H9 (cell line): ENCODE results near the gene CCK. TPM values are rescaled to one million over a fixed set of nuclear protein-coding genes. Genes with fewer than 3 reads are reported as not detected.

Experiments used
- DNase-seq: peaks from one replicate; pipeline ENCODE4 v3.0.0-alpha.2; 2017
- H2AFZ ChIP-seq: one replicate; pipeline ENCODE4 v1.6.1; 2013; ENCODE audit warnings: mild to moderate bottlenecking, low read length, control low read depth, moderate library complexity
- H2AK5ac ChIP-seq: 2 replicates; pipeline ENCODE4 v1.6.1; 2013; ENCODE audit warnings: low read length, control low read depth, mixed read lengths; ENCODE audit not compliant: insufficient read length
- H2BK120ac ChIP-seq: one replicate; pipeline ENCODE4 v1.6.1; 2013; ENCODE audit warnings: low read depth, mild to moderate bottlenecking, low read length, control low read depth, inconsistent platforms; ENCODE audit not compliant: poor library complexity, severe bottlenecking
- H2BK12ac ChIP-seq: 2 replicates; pipeline ENCODE4 v1.6.1; 2013; ENCODE audit warnings: low read length, control low read depth, mixed read lengths, low read depth; ENCODE audit not compliant: insufficient read length
- H2BK15ac ChIP-seq: 2 replicates; pipeline ENCODE4 v1.6.1; 2013; ENCODE audit warnings: low read depth, low read length, control low read depth
- H2BK20ac ChIP-seq: one replicate; pipeline ENCODE4 v1.6.1; 2013; ENCODE audit warnings: low read depth, mild to moderate bottlenecking, low read length, control low read depth, inconsistent platforms; ENCODE audit not compliant: poor library complexity, severe bottlenecking
- H2BK5ac ChIP-seq: 2 replicates; pipeline ENCODE4 v1.6.1; 2013; ENCODE audit warnings: low read length, control low read depth, mixed read lengths; ENCODE audit not compliant: insufficient read length
- H3K14ac ChIP-seq: 2 replicates; pipeline ENCODE4 v1.6.1; 2013; ENCODE audit warnings: low read length, control low read depth; ENCODE audit not compliant: insufficient read depth
- H3K18ac ChIP-seq: 2 replicates; pipeline ENCODE4 v1.6.1; 2013; ENCODE audit warnings: low read depth, mild to moderate bottlenecking, mixed read lengths, low read length, control low read depth; ENCODE audit not compliant: insufficient read length
- H3K23ac ChIP-seq: 2 replicates; pipeline ENCODE4 v1.6.1; 2013; ENCODE audit warnings: low read length, control low read depth, mixed read lengths, low read depth; ENCODE audit not compliant: insufficient read length
- H3K23me2 ChIP-seq: 2 replicates; pipeline ENCODE4 v1.6.1; 2013; ENCODE audit warnings: low read depth, mild to moderate bottlenecking, mixed read lengths, low read length, control low read depth; ENCODE audit not compliant: insufficient read length, poor library complexity, severe bottlenecking
- H3K27ac ChIP-seq: 2 replicates; pipeline ENCODE4 v1.5.1; 2013; ENCODE audit warnings: low read length, control low read depth, mixed read lengths, low read depth; ENCODE audit not compliant: insufficient read length
- H3K27me3 ChIP-seq: 2 replicates; pipeline ENCODE4 v1.6.1; 2013; ENCODE audit warnings: low read length, control low read depth, inconsistent platforms; ENCODE audit not compliant: insufficient read depth
- H3K4ac ChIP-seq: 2 replicates; pipeline ENCODE4 v1.6.1; 2013; ENCODE audit warnings: low read depth, mild to moderate bottlenecking, control low read depth, inconsistent platforms, low read length, moderate library complexity
- H3K4me1 ChIP-seq: 2 replicates; pipeline ENCODE4 v1.6.1; 2013; ENCODE audit warnings: low read length, control low read depth, inconsistent platforms; ENCODE audit not compliant: insufficient read depth
- H3K4me2 ChIP-seq: 2 replicates; pipeline ENCODE4 v1.6.1; 2013; ENCODE audit warnings: low read length, control low read depth, mixed read lengths; ENCODE audit not compliant: insufficient read length, insufficient read depth
- H3K56ac ChIP-seq: 2 replicates; pipeline ENCODE4 v1.6.1; 2013; ENCODE audit warnings: low read depth, mild to moderate bottlenecking, mixed read lengths, low read length, control low read depth; ENCODE audit not compliant: insufficient read length
- H3K79me1 ChIP-seq: 2 replicates; pipeline ENCODE4 v1.6.1; 2013; ENCODE audit warnings: low read depth, mild to moderate bottlenecking, moderate library complexity, low read length, control low read depth, inconsistent platforms; ENCODE audit not compliant: insufficient read depth, poor library complexity, severe bottlenecking
- H3K79me2 ChIP-seq: 2 replicates; pipeline ENCODE4 v1.6.1; 2013; ENCODE audit warnings: low read length, control low read depth, inconsistent platforms; ENCODE audit not compliant: insufficient read depth
- H3K9ac ChIP-seq: 2 replicates; pipeline ENCODE4 v1.6.1; 2013; ENCODE audit warnings: low read length, control low read depth, mixed read lengths; ENCODE audit not compliant: insufficient read length; ENCODE audit errors: extremely low read depth
- H3K9me3 ChIP-seq: one replicate; pipeline ENCODE4 v1.6.1; 2013; ENCODE audit warnings: low read depth, low read length, inconsistent platforms; ENCODE audit not compliant: control insufficient read depth
- H3T11ph ChIP-seq: one replicate; pipeline ENCODE4 v1.6.1; 2013; ENCODE audit warnings: mild to moderate bottlenecking, low read length, control low read depth, inconsistent platforms
- H4K20me1 ChIP-seq: one replicate; pipeline ENCODE4 v1.6.1; 2013; ENCODE audit not compliant: control insufficient read depth, insufficient read length, insufficient read depth
- H4K5ac ChIP-seq: 2 replicates; pipeline ENCODE4 v1.6.1; 2013; ENCODE audit warnings: low read depth, mild to moderate bottlenecking, mixed read lengths, low read length, control low read depth; ENCODE audit not compliant: insufficient read length
- H4K8ac ChIP-seq: replicated peaks from 2 replicates; pipeline ENCODE4 v1.6.1; 2013; ENCODE audit warnings: low read length, control low read depth, mixed read lengths, low read depth; ENCODE audit not compliant: insufficient read length
- H4K91ac ChIP-seq: 2 replicates; pipeline ENCODE4 v1.6.1; 2013; ENCODE audit warnings: low read depth, mild to moderate bottlenecking, moderate library complexity, mixed read lengths, low read length, control low read depth; ENCODE audit not compliant: insufficient read length
- H3K27ac Mint-ChIP-seq, 3 experiments: 2 replicates in 2 of 3; 3 replicates in 1 of 3; pipeline ENCODE4 v1.8.0; 2020 to 2021; ENCODE audit warnings: mixed read lengths in 3 of 3, mild to moderate bottlenecking in 1 of 3, moderate library complexity in 1 of 3
- H3K27me3 Mint-ChIP-seq: 2 replicates; pipeline ENCODE4 v1.8.0; 2021; ENCODE audit warnings: low read depth, mild to moderate bottlenecking, moderate library complexity, mixed read lengths
- H3K36me3 Mint-ChIP-seq, 3 experiments: 2 replicates in 2 of 3; 3 replicates in 1 of 3; pipeline ENCODE4 v1.8.0; 2020 to 2021; ENCODE audit warnings: low read depth in 3 of 3, mixed read lengths in 3 of 3; ENCODE audit not compliant: insufficient read depth in 1 of 3
- H3K4me1 Mint-ChIP-seq, 2 experiments: 2 replicates each; pipeline ENCODE4 v1.8.0; 2020; ENCODE audit warnings: mixed read lengths in 2 of 2
- H3K4me3 Mint-ChIP-seq, 2 experiments: 2 replicates in 1 of 2; 3 replicates in 1 of 2; pipeline ENCODE4 v1.8.0; 2020 to 2021; ENCODE audit warnings: mild to moderate bottlenecking in 2 of 2, mixed read lengths in 2 of 2, moderate library complexity in 1 of 2
- H3K9me3 Mint-ChIP-seq, 2 experiments: 2 replicates in 1 of 2; 3 replicates in 1 of 2; pipeline ENCODE4 v1.8.0; 2020; ENCODE audit warnings: mild to moderate bottlenecking in 2 of 2, mixed read lengths in 2 of 2, moderate library complexity in 1 of 2
- WGBS: extraction: QIAGEN DNeasy Blood & Tissue Kit; methylation state at CpG from one replicate; pipeline ENCODE4 v1.1.7; 2013; ENCODE audit warnings: missing lambda C conversion rate, low lambda C conversion rate, mixed read lengths; ENCODE audit not compliant: insufficient read length; ENCODE audit errors: extremely low coverage; 5-methylcytosine and 5-hydroxymethylcytosine counted together
- total RNA-seq: library from RNA; stranded (reverse); gene quantifications from 2 replicates; pipeline ENCODE4 v1.2.1, GENCODE V29; 2021
- TF ChIP-seq, protein P1 (sequence below): fragments of 200-600 bp; sonication (generic); conservative IDR thresholded peaks from 3 replicates; pipeline ENCODE4 v1.8.0; 2021; ENCODE audit warnings: antibody characterized with exemption, mild to moderate bottlenecking

CCK gene
- total RNA-seq, 1 experiment from 2014 or later = 0.37 TPM

DNA sequence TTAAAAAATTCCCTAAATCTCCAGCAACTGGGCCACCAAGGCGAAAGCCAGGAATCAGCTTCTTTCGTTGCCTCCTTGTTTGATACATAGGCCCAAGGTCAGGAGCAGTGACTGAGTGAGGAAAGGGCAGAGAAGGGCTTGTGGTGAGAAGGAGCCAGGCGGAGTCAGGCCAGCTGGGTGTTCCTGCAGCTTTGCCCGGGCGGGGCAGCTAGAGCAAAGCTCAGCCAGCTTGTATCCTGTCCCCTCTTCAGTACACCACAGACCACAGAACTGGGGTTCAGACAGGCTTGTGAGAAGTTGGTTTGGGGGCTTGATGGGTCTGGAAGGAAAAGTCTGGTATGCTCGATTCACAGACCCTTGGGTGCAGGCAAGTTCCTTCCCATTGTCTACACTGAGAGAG is 52.6 kb downstream of the CCK start:
- H3K36me3 Mint-ChIP-seq = peaks cover 15 to 42% (median 38%) of the 10 kb centered on the region in 3 experiments
- H3K9ac ChIP-seq = no peak overlapping the region
- no peak overlapping the region for H2BK12ac ChIP-seq
- H2BK120ac ChIP-seq = no peak overlapping the region
- H3K18ac ChIP-seq = no peak overlapping the region
- H3K27ac Mint-ChIP-seq = no peak overlapping the region; a peak in 1 of 7 replicates
- no peak overlapping the region for H3K23ac ChIP-seq
- H3K9me3 Mint-ChIP-seq = no peaks in the 10 kb centered on the region
- H3K4me1 ChIP-seq = no peaks in the 10 kb centered on the region
- peaks cover 11 to 17% of the 10 kb centered on the region in 2 experiments for H3K4me1 Mint-ChIP-seq
- WGBS = no CpG with 5 or more reads among the region's 6 CpGs
- no peak overlapping the region for H3K4me3 Mint-ChIP-seq
- no peaks in the 10 kb centered on the region for H3K27me3 ChIP-seq
- no peak overlapping the region for H2BK20ac ChIP-seq
- no peak overlapping the region for H2BK5ac ChIP-seq
- no peak overlapping the region for H4K5ac ChIP-seq
- TF ChIP-seq, protein P1, sequence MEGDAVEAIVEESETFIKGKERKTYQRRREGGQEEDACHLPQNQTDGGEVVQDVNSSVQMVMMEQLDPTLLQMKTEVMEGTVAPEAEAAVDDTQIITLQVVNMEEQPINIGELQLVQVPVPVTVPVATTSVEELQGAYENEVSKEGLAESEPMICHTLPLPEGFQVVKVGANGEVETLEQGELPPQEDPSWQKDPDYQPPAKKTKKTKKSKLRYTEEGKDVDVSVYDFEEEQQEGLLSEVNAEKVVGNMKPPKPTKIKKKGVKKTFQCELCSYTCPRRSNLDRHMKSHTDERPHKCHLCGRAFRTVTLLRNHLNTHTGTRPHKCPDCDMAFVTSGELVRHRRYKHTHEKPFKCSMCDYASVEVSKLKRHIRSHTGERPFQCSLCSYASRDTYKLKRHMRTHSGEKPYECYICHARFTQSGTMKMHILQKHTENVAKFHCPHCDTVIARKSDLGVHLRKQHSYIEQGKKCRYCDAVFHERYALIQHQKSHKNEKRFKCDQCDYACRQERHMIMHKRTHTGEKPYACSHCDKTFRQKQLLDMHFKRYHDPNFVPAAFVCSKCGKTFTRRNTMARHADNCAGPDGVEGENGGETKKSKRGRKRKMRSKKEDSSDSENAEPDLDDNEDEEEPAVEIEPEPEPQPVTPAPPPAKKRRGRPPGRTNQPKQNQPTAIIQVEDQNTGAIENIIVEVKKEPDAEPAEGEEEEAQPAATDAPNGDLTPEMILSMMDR = no peak
- no peak overlapping the region for H3T11ph ChIP-seq
- H3K9me3 ChIP-seq = no peaks in the 10 kb centered on the region
- no peak overlapping the region for H3K56ac ChIP-seq
- no peaks in the 10 kb centered on the region for H3K79me1 ChIP-seq
- H2BK15ac ChIP-seq = no peak overlapping the region
- H3K79me2 ChIP-seq = no peaks in the 10 kb centered on the region
- H2AK5ac ChIP-seq = no peak overlapping the region
- H3K23me2 ChIP-seq = no peaks in the 10 kb centered on the region
- H3K14ac ChIP-seq = peak overlapping the region; percentile 11; the same call in 1 of the 2 replicates
- H2AFZ ChIP-seq = no peak overlapping the region
- H4K20me1 ChIP-seq = no peaks in the 10 kb centered on the region
- no peak for DNase-seq
- no peaks in the 10 kb centered on the region for H3K27me3 Mint-ChIP-seq
- no peak overlapping the region for H4K91ac ChIP-seq
- no peak overlapping the region for H3K4me2 ChIP-seq
- no peak overlapping the region for H3K27ac ChIP-seq
- no peak overlapping the region for H3K4ac ChIP-seq
- no peak overlapping the region for H4K8ac ChIP-seq
